NCI-H526 (cell line): ENCODE results near the gene AMH.

ENCODE experiments used
- DNase-seq, 2 experiments: peaks; one replicate each; lab custom pipeline; 2025; lab: John Stamatoyannopoulos, UW

Gene AMH

GRCh38 chr19:2221250-2221831 lies 27.8 kb upstream of the AMH start:
- no peak for DNase-seq

- DNase-seq: no peak
Measured at GRCh38 chr19:2221918-2222317, 27.2 kb upstream of the AMH start.

- DNase-seq: no peak
Measured at GRCh38 chr19:2223391-2223790, 25.7 kb upstream of the AMH start.

GRCh38 chr19:2223959-2224358 lies 25.2 kb upstream of the AMH start:
- DNase-seq: no peak

GRCh38 chr19:2224754-2225349 lies 24.3 kb upstream of the AMH start:
- DNase-seq: no peak

GRCh38 chr19:2225415-2226050 lies 23.6 kb upstream of the AMH start:
- DNase-seq: no peak

GRCh38 chr19:2226051-2226839 lies 22.9 kb upstream of the AMH start:
- DNase-seq: no peak

GRCh38 chr19:2226840-2227360 lies 22.2 kb upstream of the AMH start:
- no peak for DNase-seq

- peak in 1 of 2 experiments; percentile 43 for DNase-seq
Measured at GRCh38 chr19:2227415-2228156, 21.5 kb upstream of the AMH start.

GRCh38 chr19:2228157-2229030 lies 20.7 kb upstream of the AMH start:
- DNase-seq: no peak

GRCh38 chr19:2229103-2230032 lies 19.8 kb upstream of the AMH start:
- no peak for DNase-seq

GRCh38 chr19:2230033-2230531 lies 19.0 kb upstream of the AMH start:
- no peak for DNase-seq

GRCh38 chr19:2230807-2231533 lies 18.2 kb upstream of the AMH start:
- DNase-seq: no peak

GRCh38 chr19:2231621-2232221 lies 17.4 kb upstream of the AMH start:
- no peak for DNase-seq

- no peak for DNase-seq
Measured at GRCh38 chr19:2232286-2233151, 16.6 kb upstream of the AMH start.

GRCh38 chr19:2233601-2234280 lies 15.4 kb upstream of the AMH start:
- no peak for DNase-seq

- no peak for DNase-seq
Measured at GRCh38 chr19:2234996-2235380, 14.1 kb upstream of the AMH start.
